ENCODE results near the gene WASHC4.

WASHC4 gene

GRCh38 chr12:105201299-105201698 is 93.8 kb downstream of the WASHC4 start:
- no peak for DNase-seq
- no peaks in the 10 kb centered on the region for H3K9me3 ChIP-seq (ENCODE audit: severe bottlenecking)
- H3K27ac ChIP-seq = no peak overlapping the region
- no peaks in the 10 kb centered on the region for H3K27me3 ChIP-seq (ENCODE audit: insufficient read depth, low read depth, severe bottlenecking)
- no peak for TF ChIP-seq CTCF (IDR thresholded peaks at IDR 0.05; ENCODE audit: low read depth, low read length)
- H3K36me3 ChIP-seq = no peaks in the 10 kb centered on the region; the same call in 1 of the 2 replicates
- H3K4me3 ChIP-seq (ENCODE audit: low read depth, low read length) = no peak overlapping the region

GRCh38 chr12:105202202-105202601 is 94.7 kb downstream of the WASHC4 start:
- Histone ChIP-seq H3K9me3 (ENCODE audit: severe bottlenecking) (no peaks in the 10 kb centered on the region), H3K27ac (no peak overlapping the region), H3K36me3 (peaks cover 4% of the 10 kb centered on the region), H3K27me3 (ENCODE audit: insufficient read depth, low read depth, severe bottlenecking) (no peaks in the 10 kb centered on the region), H3K4me3 (ENCODE audit: low read depth, low read length) (no peak overlapping the region)
- DNase-seq = no peak
- no peak for TF ChIP-seq CTCF (IDR thresholded peaks at IDR 0.05; ENCODE audit: low read depth, low read length)

GRCh38 chr12:105204127-105204526 is 96.6 kb downstream of the WASHC4 start:
- Histone ChIP-seq H3K9me3 (ENCODE audit: severe bottlenecking) (no peaks in the 10 kb centered on the region), H3K36me3 (peaks cover 4% of the 10 kb centered on the region), H3K27me3 (ENCODE audit: insufficient read depth, low read depth, severe bottlenecking) (no peaks in the 10 kb centered on the region), H3K27ac (no peak overlapping the region), H3K4me3 (ENCODE audit: low read depth, low read length) (no peak overlapping the region)
- DNase-seq = no peak
- no peak for TF ChIP-seq CTCF (IDR thresholded peaks at IDR 0.05; ENCODE audit: low read depth, low read length)

- Histone ChIP-seq H3K4me3 (ENCODE audit: low read depth, low read length) (no peak overlapping the region), H3K9me3 (ENCODE audit: severe bottlenecking) (no peaks in the 10 kb centered on the region), H3K36me3 (peaks cover 4% of the 10 kb centered on the region), H3K27me3 (ENCODE audit: insufficient read depth, low read depth, severe bottlenecking) (no peaks in the 10 kb centered on the region), H3K27ac (no peak overlapping the region)
- DNase-seq = no peak
- TF ChIP-seq CTCF (IDR thresholded peaks at IDR 0.05; ENCODE audit: low read depth, low read length) = no peak
Measured at GRCh38 chr12:105204916-105205315, 97.4 kb downstream of the WASHC4 start.

GRCh38 chr12:105205322-105206048 is 98.0 kb downstream of the WASHC4 start:
- no peak overlapping the region for H3K4me3 ChIP-seq (ENCODE audit: low read depth, low read length)
- no peaks in the 10 kb centered on the region for H3K27me3 ChIP-seq (ENCODE audit: insufficient read depth, low read depth, severe bottlenecking)
- DNase-seq = no peak
- no peak overlapping the region for H3K27ac ChIP-seq
- peaks cover 4% of the 10 kb centered on the region for H3K36me3 ChIP-seq
- TF ChIP-seq CTCF (IDR thresholded peaks at IDR 0.05; ENCODE audit: low read depth, low read length) = no peak
- H3K9me3 ChIP-seq (ENCODE audit: severe bottlenecking) = no peaks in the 10 kb centered on the region

Data from WERI-Rb-1 (cell line).